AG08395 (cell line): ENCODE measurements around the gene FN1.
"Not testable (repeated sequence)": the region's sequence is repeated elsewhere in the genome, so short reads cannot be mapped to it uniquely, and the experiment has no call there.

Source experiments
- DNase-seq: peaks from one replicate; pipeline ENCODE4 v3.0.0; 2012; ENCODE audit warnings: mixed read lengths, low spot score

The FN1 gene

GRCh38 chr2:215338883-215339679 is 96.8 kb downstream of the FN1 start:
- DNase-seq = no peak

DNA sequence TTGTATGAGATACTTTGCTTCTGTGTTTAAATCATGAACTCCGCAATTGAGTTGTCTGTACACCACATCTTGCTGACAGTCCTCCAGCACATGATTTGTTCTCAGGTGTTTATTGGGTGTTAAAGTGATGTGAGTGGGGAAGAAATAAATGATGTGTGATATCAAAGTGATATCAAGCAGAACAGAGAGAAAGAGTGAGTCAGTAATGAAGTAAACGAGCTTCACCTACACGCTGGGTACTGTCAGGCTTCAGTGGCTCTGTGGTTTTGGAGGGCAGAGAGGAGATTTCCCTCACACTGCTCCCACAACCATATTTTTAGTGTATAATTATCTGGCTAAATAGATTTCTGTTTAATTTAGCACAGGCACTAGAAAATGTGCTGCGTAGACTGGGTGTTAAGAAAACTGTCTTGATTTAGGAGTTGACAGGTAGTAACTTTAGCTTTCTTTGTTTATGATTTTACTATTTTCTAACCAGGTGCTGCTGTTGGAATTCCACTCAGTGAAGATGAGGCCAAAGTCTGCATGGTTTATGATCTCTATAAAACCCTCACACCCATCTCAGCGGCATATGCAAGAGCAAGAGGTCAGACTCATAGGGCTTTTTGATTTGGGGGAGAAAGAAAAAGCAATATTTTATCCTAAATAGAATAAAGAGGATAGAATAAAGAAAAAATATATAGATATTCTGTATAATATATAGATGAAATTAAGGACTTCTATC is 102.8 kb downstream of the FN1 start:
- DNase-seq = no peak

GRCh38 chr2:215328066-215328465 is 107.8 kb downstream of the FN1 start:
- no peak for DNase-seq

- no peak for DNase-seq
Measured at GRCh38 chr2:215324811-215325210, 111.1 kb downstream of the FN1 start.

DNA sequence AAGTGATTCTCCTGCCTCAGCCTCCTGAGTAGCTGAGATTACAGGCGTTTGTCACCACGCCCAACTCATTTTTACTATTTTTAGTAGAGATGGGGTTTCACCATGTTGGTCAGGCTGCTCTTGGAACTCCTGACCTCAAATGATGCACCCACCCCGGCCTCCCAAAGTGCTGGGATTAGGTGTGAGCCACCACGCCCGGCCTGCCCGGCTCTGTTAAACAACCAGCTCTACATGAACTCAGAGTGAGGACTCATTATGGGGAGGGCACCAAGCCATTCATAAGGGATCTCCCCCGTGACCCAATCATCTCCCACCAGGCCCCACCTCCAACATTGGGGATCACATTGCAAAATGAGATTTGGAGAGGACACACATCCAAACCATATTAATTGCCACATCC is 115.2 kb downstream of the FN1 start:
- no peak for DNase-seq

GRCh38 chr2:215320102-215320501 is 115.8 kb downstream of the FN1 start:
- DNase-seq = no peak

DNA sequence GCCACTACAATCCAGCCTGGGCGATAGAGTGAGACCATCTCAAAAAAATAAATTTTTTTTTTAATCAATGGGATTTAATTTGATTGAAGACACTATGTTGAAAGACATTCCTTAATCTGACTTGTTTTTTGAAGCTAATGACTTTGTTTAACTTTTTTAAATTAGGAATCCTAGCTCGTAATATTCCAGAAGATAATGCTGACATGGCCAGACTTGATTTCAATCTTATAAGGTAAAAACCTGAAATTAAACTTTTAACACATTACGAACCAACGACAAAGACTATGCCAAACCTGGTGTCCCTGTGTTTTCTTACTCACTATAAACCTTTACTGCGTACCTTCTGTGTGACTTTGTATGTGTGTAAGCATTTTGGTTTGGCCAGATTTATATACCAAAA is 116.4 kb downstream of the FN1 start:
- DNase-seq = no peak

DNA sequence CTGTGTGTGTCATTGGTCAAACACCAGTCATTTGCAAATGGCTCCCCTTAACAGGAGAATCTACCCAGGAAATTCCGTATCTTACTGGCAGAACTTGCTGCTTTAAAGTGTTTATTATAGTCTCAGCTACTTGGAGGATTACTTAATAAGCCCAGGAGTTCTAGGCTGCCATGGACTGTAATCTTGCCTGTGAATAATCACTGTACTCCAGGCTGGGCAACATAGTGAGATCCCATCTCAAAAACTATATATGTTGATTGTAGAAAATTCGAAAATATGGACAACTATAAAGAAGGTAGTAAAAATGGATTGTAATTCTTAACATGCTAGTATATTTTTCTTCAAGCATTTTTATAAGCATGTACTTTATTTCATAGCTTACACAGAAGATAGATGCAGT is 119.5 kb downstream of the FN1 start:
- no peak for DNase-seq

DNA sequence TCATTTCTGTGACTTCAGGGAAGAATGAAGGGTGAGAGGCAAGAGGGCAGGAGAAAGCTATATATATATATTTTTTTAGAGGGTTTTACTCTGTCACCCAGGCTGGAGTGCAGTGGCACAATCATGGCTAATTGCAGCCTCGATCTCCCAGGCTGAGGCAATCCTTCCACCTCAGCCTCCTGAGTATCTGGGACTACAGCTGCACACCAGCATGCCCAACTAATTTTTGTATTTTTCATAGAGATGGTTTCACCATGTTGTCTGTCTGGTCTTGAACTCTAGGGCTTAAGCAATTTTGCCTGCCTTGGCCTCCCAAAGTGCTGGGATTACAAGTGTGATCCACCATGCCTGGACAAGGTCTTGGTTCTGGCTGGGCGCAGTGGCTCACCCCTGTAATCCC is 120.6 kb downstream of the FN1 start:
- no peak for DNase-seq

DNA sequence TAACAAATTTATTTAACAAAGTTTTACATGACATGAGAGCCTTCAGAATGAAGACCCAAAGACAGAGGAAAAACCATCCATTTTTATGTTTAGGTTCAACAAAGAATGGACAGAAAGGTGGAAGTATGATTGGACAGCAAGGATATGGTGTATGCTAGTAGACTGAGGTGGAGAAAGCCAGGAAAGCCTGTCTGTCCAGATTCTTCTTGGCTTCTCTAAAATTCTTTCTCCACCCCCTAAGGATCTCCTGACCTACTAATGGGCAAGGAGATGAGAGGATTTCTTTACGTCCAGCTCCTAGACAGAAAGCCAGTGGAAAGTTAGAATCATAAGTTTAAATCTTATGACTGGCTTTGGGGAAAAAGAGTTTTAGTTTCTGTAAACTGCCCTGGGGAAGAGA is 121.0 kb downstream of the FN1 start:
- no peak for DNase-seq

- DNase-seq = no peak
Measured at GRCh38 chr2:215313255-215313613, 122.6 kb downstream of the FN1 start.

DNA sequence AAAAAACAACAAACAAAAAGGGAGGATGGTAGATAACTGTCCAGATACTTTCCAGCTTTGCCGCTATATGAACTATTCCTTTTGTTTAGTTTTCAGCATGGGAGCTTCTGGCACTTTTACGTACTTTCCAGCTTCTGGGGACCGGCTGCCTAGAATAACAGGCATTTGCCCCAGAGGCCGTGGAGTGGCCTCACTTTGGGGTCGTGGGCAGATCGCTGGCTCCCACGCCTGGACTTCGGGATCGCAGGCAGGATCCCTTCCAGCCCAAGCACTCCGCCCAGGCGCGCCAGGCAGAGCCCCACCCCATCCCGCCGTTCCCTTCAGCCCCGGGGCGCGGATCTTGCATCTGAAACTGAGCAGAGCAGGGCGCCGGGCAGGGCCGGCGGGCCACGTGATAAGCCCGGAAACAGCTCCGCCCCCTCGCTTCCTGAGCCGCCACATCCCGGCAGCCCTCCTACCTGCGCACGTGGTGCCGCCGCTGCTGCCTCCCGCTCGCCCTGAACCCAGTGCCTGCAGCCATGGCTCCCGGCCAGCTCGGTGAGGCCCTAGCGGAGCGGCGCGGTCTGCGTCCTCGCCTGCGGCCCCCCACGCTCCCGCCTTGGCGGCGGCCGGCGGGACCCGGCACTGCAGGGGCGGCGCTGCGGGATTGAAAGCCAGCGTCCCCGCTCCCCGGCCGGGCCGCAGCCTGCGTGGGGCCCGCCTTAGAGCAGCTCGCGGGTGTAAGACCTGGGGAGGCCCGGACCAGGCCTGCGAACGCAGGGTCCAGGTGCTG is 124.1 kb downstream of the FN1 start, which contains the start of gene ATIC:
ATIC (plus strand) TSS at position 435 of the 772 bp plus-strand sequence; CDS start at position 519, 84 bp downstream.
- peak; percentile 96 for DNase-seq

GRCh38 chr2:215311259-215311624 is 124.6 kb downstream of the FN1 start:
- not testable (repeated sequence) for DNase-seq
